WTC11 (cell line): ENCODE data around the gene C3orf70. TPM values are rescaled to one million over a fixed set of nuclear protein-coding genes. Genes with fewer than 3 reads are reported as not detected.

Experiments used
- ATAC-seq: fragments of 200-7000 bp; cut with Tn5 transposase; 2 replicates; pipeline ENCODE4 v1.10.0; 2021; ENCODE audit warnings: mild to moderate bottlenecking, moderate library complexity
- CTCF ChIA-PET: fragments of 300-600 bp; sonication (Branson Sonifier 250); formaldehyde crosslinking; loops from one replicate; lab custom pipeline; 2021; ENCODE audit warnings: antibody characterized with exemption; lab: Charles Lee
- POLR2A ChIA-PET: fragments of 350-600 bp; sonication (Branson Sonifier 250); formaldehyde crosslinking; loops from one replicate; lab custom pipeline; 2021; ENCODE audit warnings: antibody characterized with exemption; lab: Charles Lee
- DNase-seq: peaks from one replicate; pipeline ENCODE4 v3.0.0; 2021; ENCODE audit warnings: low spot score
- H3K27ac Mint-ChIP-seq: 2 replicates; pipeline ENCODE4 v1.8.0; 2021; ENCODE audit warnings: mixed read lengths
- H3K27me3 Mint-ChIP-seq: 2 replicates; pipeline ENCODE4 v1.8.0; 2021; ENCODE audit warnings: low read depth, mild to moderate bottlenecking, moderate library complexity, mixed read lengths
- H3K36me3 Mint-ChIP-seq: 2 replicates; pipeline ENCODE4 v1.8.0; 2021; ENCODE audit warnings: mixed read lengths
- H3K4me1 Mint-ChIP-seq: 2 replicates; pipeline ENCODE4 v1.8.0; 2022; ENCODE audit warnings: mixed read lengths
- H3K4me3 Mint-ChIP-seq: 2 replicates; pipeline ENCODE4 v1.8.0; 2021; ENCODE audit warnings: mild to moderate bottlenecking, moderate library complexity, mixed read lengths
- H3K9me3 Mint-ChIP-seq: 2 replicates; pipeline ENCODE4 v1.8.0; 2021; ENCODE audit warnings: mixed read lengths
- ELF4 ChIP-seq: sonication (generic); formaldehyde crosslinking; IDR thresholded peaks from 2 replicates; pipeline ENCODE4 v1.8.1; 2022; ENCODE audit warnings: low read depth, mild to moderate bottlenecking, moderate library complexity, missing genetic modification reagents
- FOXP1 ChIP-seq: sonication (generic); formaldehyde crosslinking; IDR thresholded peaks from 2 replicates; pipeline ENCODE4 v1.8.0; 2022; ENCODE audit warnings: missing genetic modification reagents, mild to moderate bottlenecking, moderate library complexity, borderline replicate concordance
- GABPB1 ChIP-seq: sonication (generic); formaldehyde crosslinking; IDR thresholded peaks from 2 replicates; pipeline ENCODE4 v1.8.1; 2023; ENCODE audit warnings: mild to moderate bottlenecking, missing genetic modification reagents
- KAT7 ChIP-seq: sonication (generic); formaldehyde crosslinking; IDR thresholded peaks from 2 replicates; pipeline ENCODE4 v1.8.1; 2023; ENCODE audit warnings: missing genetic modification reagents, mild to moderate bottlenecking, borderline replicate concordance
- NFE2L1 ChIP-seq: sonication (generic); formaldehyde crosslinking; IDR thresholded peaks from 2 replicates; pipeline ENCODE4 v1.8.1; 2023; ENCODE audit warnings: missing genetic modification reagents
- SMAD4 ChIP-seq: sonication (generic); formaldehyde crosslinking; IDR thresholded peaks from 2 replicates; pipeline ENCODE4 v1.8.0; 2022; ENCODE audit warnings: mild to moderate bottlenecking, missing genetic modification reagents
- SP1 ChIP-seq: sonication (generic); formaldehyde crosslinking; conservative IDR thresholded peaks from 2 replicates; pipeline ENCODE4 v1.8.1; 2022; ENCODE audit warnings: missing genetic modification reagents
- STAT6 ChIP-seq: sonication (generic); formaldehyde crosslinking; conservative IDR thresholded peaks from 2 replicates; pipeline ENCODE4 v1.8.1; 2023; ENCODE audit warnings: mild to moderate bottlenecking, low read depth, missing genetic modification reagents, moderate library complexity
- ZNF138 ChIP-seq: sonication (generic); formaldehyde crosslinking; conservative IDR thresholded peaks from 2 replicates; pipeline ENCODE4 v1.8.1; 2022; ENCODE audit warnings: mild to moderate bottlenecking, moderate library complexity, missing genetic modification reagents
- ZNF232 ChIP-seq: sonication (generic); formaldehyde crosslinking; IDR thresholded peaks from 2 replicates; pipeline ENCODE4 v1.8.0; 2022; ENCODE audit warnings: mild to moderate bottlenecking, missing genetic modification reagents
- ZNF263 ChIP-seq: sonication (generic); formaldehyde crosslinking; IDR thresholded peaks from 2 replicates; pipeline ENCODE4 v1.8.1; 2022; ENCODE audit warnings: low read depth, mild to moderate bottlenecking, moderate library complexity, missing genetic modification reagents
- ZNF317 ChIP-seq: sonication (generic); formaldehyde crosslinking; IDR thresholded peaks from 2 replicates; pipeline ENCODE4 v1.8.1; 2023; ENCODE audit warnings: low read depth, mild to moderate bottlenecking, moderate library complexity, missing genetic modification reagents, borderline replicate concordance
- ZNF423 ChIP-seq: fragments of 250-450 bp; sonication (Bioruptor Pico); IDR thresholded peaks from 2 replicates; pipeline ENCODE4 v2.1.2; 2022; ENCODE audit warnings: mild to moderate bottlenecking, moderate library complexity
- ZNF425 ChIP-seq: fragments of 250-450 bp; sonication (Bioruptor Pico); conservative IDR thresholded peaks from 2 replicates; pipeline ENCODE4 v1.9.0; 2021; ENCODE audit warnings: mild to moderate bottlenecking
- total RNA-seq: library from RNA; stranded (reverse); gene quantifications from 3 replicates; pipeline ENCODE4 v1.2.3, GENCODE V29; 2021
- TF ChIP-seq, protein P1 (sequence below): sonication (generic); formaldehyde crosslinking; IDR thresholded peaks from 2 replicates; pipeline ENCODE4 v1.8.1; 2022; ENCODE audit warnings: low read depth, missing genetic modification reagents, borderline replicate concordance
- TF ChIP-seq, protein P2 (sequence below): sonication (generic); formaldehyde crosslinking; IDR thresholded peaks from 2 replicates; pipeline ENCODE4 v1.8.1; 2022; ENCODE audit warnings: missing genetic modification reagents, borderline replicate concordance
- TF ChIP-seq, protein P3 (sequence below): fragments of 250-450 bp; sonication (Bioruptor Pico); IDR thresholded peaks from 2 replicates; pipeline ENCODE4 v1.9.0; 2021; ENCODE audit warnings: mild to moderate bottlenecking
- TF ChIP-seq, protein P4 (sequence below): fragments of 250-450 bp; sonication (Bioruptor Pico); IDR thresholded peaks from 2 replicates; pipeline ENCODE4 v1.9.0; 2021; ENCODE audit warnings: mild to moderate bottlenecking

The C3orf70 gene
- total RNA-seq, 1 experiment from 2014 or later = 0.70 TPM

DNA sequence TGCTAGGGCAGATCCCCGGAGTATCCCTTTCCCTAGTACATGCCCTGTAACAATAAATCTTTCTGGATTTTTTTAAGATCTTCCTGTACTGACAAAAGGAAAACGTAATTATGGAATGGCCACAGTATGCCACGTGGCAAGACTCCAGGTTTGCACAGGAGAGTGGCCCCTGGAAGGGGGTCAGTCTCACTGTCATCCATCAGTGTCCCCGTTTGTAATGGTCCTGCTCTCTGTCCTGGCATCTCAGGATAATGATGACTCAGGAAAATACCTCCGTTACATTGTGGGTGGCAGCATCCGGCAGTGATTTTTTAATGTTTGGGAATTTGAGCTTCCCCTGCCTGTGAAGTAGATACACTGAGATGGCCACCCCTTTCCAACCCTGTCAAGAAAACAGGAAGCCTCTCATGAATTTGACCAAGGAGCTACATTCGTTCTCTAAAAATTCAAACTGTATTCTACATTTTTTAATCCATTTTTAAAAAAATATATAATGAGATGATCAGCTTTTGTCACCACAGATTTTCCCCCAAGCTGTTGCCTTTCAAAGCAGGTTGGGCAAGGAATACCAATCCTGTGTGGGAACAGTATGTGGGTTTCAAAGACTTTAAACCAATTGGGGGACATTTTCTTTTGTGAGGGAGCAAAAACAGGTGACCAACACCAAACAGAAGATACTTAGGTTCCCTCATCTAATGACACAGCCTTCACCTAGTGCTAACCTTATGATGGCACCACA lies 110.4 kb downstream of the C3orf70 start (continued):
- TF ChIP-seq, protein P1, sequence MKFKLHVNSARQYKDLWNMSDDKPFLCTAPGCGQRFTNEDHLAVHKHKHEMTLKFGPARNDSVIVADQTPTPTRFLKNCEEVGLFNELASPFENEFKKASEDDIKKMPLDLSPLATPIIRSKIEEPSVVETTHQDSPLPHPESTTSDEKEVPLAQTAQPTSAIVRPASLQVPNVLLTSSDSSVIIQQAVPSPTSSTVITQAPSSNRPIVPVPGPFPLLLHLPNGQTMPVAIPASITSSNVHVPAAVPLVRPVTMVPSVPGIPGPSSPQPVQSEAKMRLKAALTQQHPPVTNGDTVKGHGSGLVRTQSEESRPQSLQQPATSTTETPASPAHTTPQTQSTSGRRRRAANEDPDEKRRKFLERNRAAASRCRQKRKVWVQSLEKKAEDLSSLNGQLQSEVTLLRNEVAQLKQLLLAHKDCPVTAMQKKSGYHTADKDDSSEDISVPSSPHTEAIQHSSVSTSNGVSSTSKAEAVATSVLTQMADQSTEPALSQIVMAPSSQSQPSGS = no peak
- TF ChIP-seq GABPB1 (CRISPR knock-in tag) (no peak), ZNF423 (CRISPR knock-in tag) (no peak)
- TF ChIP-seq, protein P2, sequence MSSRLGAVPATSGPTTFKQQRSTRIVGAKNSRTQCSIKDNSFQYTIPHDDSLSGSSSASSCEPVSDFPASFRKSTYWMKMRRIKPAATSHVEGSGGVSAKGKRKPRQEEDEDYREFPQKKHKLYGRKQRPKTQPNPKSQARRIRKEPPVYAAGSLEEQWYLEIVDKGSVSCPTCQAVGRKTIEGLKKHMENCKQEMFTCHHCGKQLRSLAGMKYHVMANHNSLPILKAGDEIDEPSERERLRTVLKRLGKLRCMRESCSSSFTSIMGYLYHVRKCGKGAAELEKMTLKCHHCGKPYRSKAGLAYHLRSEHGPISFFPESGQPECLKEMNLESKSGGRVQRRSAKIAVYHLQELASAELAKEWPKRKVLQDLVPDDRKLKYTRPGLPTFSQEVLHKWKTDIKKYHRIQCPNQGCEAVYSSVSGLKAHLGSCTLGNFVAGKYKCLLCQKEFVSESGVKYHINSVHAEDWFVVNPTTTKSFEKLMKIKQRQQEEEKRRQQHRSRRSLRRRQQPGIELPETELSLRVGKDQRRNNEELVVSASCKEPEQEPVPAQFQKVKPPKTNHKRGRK (CRISPR knock-in tag) = no peak

DNA sequence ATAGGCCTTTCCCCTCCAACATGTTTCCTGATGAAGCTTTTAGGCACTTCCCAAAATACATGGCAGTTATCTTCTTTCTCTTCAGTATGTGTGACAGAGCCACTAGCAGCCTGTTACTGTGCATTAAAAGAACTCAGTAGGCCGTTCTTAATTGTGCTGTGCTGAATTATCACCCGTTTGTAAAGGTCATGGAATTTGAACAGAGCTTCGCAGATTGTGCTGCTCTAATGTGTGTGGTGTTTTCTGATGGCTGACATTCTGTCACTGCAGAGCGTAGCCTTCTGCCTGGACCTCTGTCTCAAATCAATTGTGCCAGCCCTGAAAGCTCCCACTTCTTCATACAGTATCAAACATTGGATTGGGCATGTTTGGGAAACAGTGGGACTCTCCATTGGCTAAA lies 111.3 kb downstream of the C3orf70 start:
- H3K36me3 Mint-ChIP-seq = peaks cover 13% of the 10 kb centered on the region
- peaks cover 13% of the 10 kb centered on the region for H3K4me1 Mint-ChIP-seq
- TF ChIP-seq ZNF263 (no peak), NFE2L1 (CRISPR knock-in tag) (no peak), ZNF317 (CRISPR knock-in tag) (no peak), ZNF425 (CRISPR knock-in tag) (no peak), SP1 (CRISPR knock-in tag) (no peak), FOXP1 (CRISPR knock-in tag) (no peak), KAT7 (CRISPR knock-in tag) (no peak), ZNF138 (CRISPR knock-in tag) (no peak), ELF4 (CRISPR knock-in tag) (no peak), SMAD4 (CRISPR knock-in tag) (no peak), STAT6 (CRISPR knock-in tag) (no peak), ZNF232 (CRISPR knock-in tag) (no peak)
- TF ChIP-seq, protein P3, sequence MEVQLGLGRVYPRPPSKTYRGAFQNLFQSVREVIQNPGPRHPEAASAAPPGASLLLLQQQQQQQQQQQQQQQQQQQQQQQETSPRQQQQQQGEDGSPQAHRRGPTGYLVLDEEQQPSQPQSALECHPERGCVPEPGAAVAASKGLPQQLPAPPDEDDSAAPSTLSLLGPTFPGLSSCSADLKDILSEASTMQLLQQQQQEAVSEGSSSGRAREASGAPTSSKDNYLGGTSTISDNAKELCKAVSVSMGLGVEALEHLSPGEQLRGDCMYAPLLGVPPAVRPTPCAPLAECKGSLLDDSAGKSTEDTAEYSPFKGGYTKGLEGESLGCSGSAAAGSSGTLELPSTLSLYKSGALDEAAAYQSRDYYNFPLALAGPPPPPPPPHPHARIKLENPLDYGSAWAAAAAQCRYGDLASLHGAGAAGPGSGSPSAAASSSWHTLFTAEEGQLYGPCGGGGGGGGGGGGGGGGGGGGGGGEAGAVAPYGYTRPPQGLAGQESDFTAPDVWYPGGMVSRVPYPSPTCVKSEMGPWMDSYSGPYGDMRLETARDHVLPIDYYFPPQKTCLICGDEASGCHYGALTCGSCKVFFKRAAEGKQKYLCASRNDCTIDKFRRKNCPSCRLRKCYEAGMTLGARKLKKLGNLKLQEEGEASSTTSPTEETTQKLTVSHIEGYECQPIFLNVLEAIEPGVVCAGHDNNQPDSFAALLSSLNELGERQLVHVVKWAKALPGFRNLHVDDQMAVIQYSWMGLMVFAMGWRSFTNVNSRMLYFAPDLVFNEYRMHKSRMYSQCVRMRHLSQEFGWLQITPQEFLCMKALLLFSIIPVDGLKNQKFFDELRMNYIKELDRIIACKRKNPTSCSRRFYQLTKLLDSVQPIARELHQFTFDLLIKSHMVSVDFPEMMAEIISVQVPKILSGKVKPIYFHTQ (CRISPR knock-in tag) = no peak
- TF ChIP-seq, protein P4, sequence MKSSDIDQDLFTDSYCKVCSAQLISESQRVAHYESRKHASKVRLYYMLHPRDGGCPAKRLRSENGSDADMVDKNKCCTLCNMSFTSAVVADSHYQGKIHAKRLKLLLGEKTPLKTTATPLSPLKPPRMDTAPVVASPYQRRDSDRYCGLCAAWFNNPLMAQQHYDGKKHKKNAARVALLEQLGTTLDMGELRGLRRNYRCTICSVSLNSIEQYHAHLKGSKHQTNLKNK (CRISPR knock-in tag) = no peak
- DNase-seq = no peak
- H3K27ac Mint-ChIP-seq = no peak overlapping the region
- ATAC-seq = no peak
- H3K4me3 Mint-ChIP-seq = no peak overlapping the region
- peaks cover 21% of the 10 kb centered on the region for H3K9me3 Mint-ChIP-seq
- no peaks in the 10 kb centered on the region for H3K27me3 Mint-ChIP-seq
- ChIA-PET CTCF (interaction anchor here (1.2 to 2.4 kb wide), 2 partner anchors 29 to 121 kb away, joined by 3 to 8 read pairs; no protein-coding TSS in a partner anchor), POLR2A (interaction anchor here (0.6 kb wide), 1 partner anchor 183 kb away, joined by 3 read pairs; no protein-coding TSS in a partner anchor)
